OCI-LY1 (cell line): Measurements from ENCODE around the gene PTPMT1.

Source experiments
- H2AFZ ChIP-seq: fragments of 200-600 bp; sonication (generic), shearing (Covaris generic); 2 replicates; pipeline ENCODE4 v1.6.0; 2014; ENCODE audit warnings: antibody characterized with exemption, mild to moderate bottlenecking, low read length
- H3F3A ChIP-seq: fragments of 200-600 bp; sonication (generic), shearing (Covaris generic); 2 replicates; pipeline ENCODE4 v1.6.0; 2014; ENCODE audit warnings: mild to moderate bottlenecking, antibody characterized with exemption, low read length, moderate library complexity; ENCODE audit not compliant: insufficient read depth
- H3K27ac ChIP-seq: fragments of 200-600 bp; sonication (generic); 2 replicates; pipeline ENCODE4 v1.5.1; 2014; ENCODE audit warnings: low read length, mixed run types, mild to moderate bottlenecking, low read depth; ENCODE audit not compliant: poor library complexity, severe bottlenecking
- H3K27me3 ChIP-seq: fragments of 200-600 bp; sonication (generic); 2 replicates; pipeline ENCODE4 v1.6.0; 2014; ENCODE audit warnings: antibody characterized with exemption, mild to moderate bottlenecking, low read length, moderate library complexity; ENCODE audit not compliant: insufficient read depth
- H3K36me3 ChIP-seq: fragments of 200-600 bp; sonication (generic); 2 replicates; pipeline ENCODE4 v1.6.1; 2014; ENCODE audit warnings: mild to moderate bottlenecking, antibody characterized with exemption, low read length, moderate library complexity, mixed read lengths; ENCODE audit not compliant: insufficient read depth
- H3K4me1 ChIP-seq: fragments of 200-600 bp; sonication (generic); 2 replicates; pipeline ENCODE4 v1.5.1; 2014; ENCODE audit warnings: mild to moderate bottlenecking, low read length, moderate library complexity; ENCODE audit not compliant: insufficient read depth, severe bottlenecking
- H3K4me2 ChIP-seq: fragments of 200-600 bp; sonication (generic), shearing (Covaris generic); 2 replicates; pipeline ENCODE4 v1.6.1; 2014; ENCODE audit warnings: low read length
- H3K4me3 ChIP-seq: fragments of 200-600 bp; sonication (generic); 2 replicates; pipeline ENCODE4 v1.5.1; 2014; ENCODE audit warnings: low read length, low read depth, mild to moderate bottlenecking, mixed read lengths; ENCODE audit not compliant: poor library complexity, severe bottlenecking
- H3K79me2 ChIP-seq: fragments of 200-600 bp; shearing (Covaris generic); 2 replicates; pipeline ENCODE4 v1.6.1; 2016; ENCODE audit warnings: mixed run types, low read length, mixed read lengths; ENCODE audit not compliant: insufficient read depth
- H3K9ac ChIP-seq: fragments of 200-600 bp; sonication (generic), shearing (Covaris generic); 2 replicates; pipeline ENCODE4 v1.6.1; 2014; ENCODE audit warnings: mild to moderate bottlenecking, low read length, mixed read lengths
- H3K9me2 ChIP-seq: fragments of 200-600 bp; sonication (generic), shearing (Covaris generic); 2 replicates; pipeline ENCODE4 v1.6.1; 2014; ENCODE audit warnings: low read depth, mild to moderate bottlenecking, low read length, mixed read lengths
- H3K9me3 ChIP-seq: fragments of 200-600 bp; shearing (Covaris generic); 2 replicates; pipeline ENCODE4 v1.6.1; 2014; ENCODE audit warnings: low read length, mixed read lengths
- H4K20me1 ChIP-seq: fragments of 200-600 bp; sonication (generic), shearing (Covaris generic); 2 replicates; pipeline ENCODE4 v1.6.0; 2016; ENCODE audit warnings: mild to moderate bottlenecking, low read length; ENCODE audit not compliant: insufficient read depth
- CTCF ChIP-seq: fragments of 200-600 bp; sonication (generic), shearing (Covaris generic); IDR thresholded peaks from 2 replicates; pipeline ENCODE4 v1.5.1; 2017; ENCODE audit warnings: mild to moderate bottlenecking, antibody characterized with exemption, low read length, moderate library complexity, mixed read lengths
- EZH2 ChIP-seq: fragments of 200-600 bp; sonication (generic), shearing (Covaris generic); IDR thresholded peaks from 2 replicates; pipeline ENCODE4 v1.8.0; 2017; ENCODE audit warnings: borderline replicate concordance, mixed run types, mild to moderate bottlenecking, antibody characterized with exemption, low read length, moderate library complexity, mixed read lengths

Gene PTPMT1

GRCh38 chr11:47572715-47573255 lies 7.4 kb downstream of the PTPMT1 start:
- Histone ChIP-seq H3K36me3 (peaks cover 79% of the 10 kb centered on the region), H3F3A (0 out of 2 replicates have a peak, but pooled peaks cover 5% of the 10 kb centered on the region), H3K9ac (no peak overlapping the region), H3K79me2 (no peaks in the 10 kb centered on the region), H3K27me3 (no peaks in the 10 kb centered on the region), H4K20me1 (no peaks in the 10 kb centered on the region), H3K4me2 (no peak overlapping the region), H2AFZ (no peak overlapping the region), H3K27ac (no peak overlapping the region), H3K4me3 (no peak overlapping the region), H3K4me1 (peaks cover 10% of the 10 kb centered on the region), H3K9me3 (no peaks in the 10 kb centered on the region), H3K9me2 (no peaks in the 10 kb centered on the region)
- no peak for TF ChIP-seq EZH2
- no peak for TF ChIP-seq CTCF

- peaks cover 77% of the 10 kb centered on the region for H3K36me3 ChIP-seq
- no peaks in the 10 kb centered on the region for H3K79me2 ChIP-seq
Observed at GRCh38 chr11:47573321-47573720, 7.9 kb downstream of the PTPMT1 start.

GRCh38 chr11:47577460-47578041 lies 12.2 kb downstream of the PTPMT1 start:
- no peak for TF ChIP-seq CTCF
- TF ChIP-seq EZH2: no peak
- Histone ChIP-seq H3K4me1 (peaks cover 29% of the 10 kb centered on the region), H3K27ac (no peak overlapping the region), H3F3A (no peaks in the 10 kb centered on the region), H3K4me3 (peak overlapping the region; percentile 97), H4K20me1 (no peaks in the 10 kb centered on the region), H3K9ac (peak overlapping the region; percentile 99; the same call in 1 of the 2 replicates), H3K79me2 (peaks cover 16% of the 10 kb centered on the region), H3K9me3 (no peaks in the 10 kb centered on the region), H3K4me2 (peak overlapping the region; percentile 100), H2AFZ (no peak overlapping the region), H3K36me3 (peaks cover 63% of the 10 kb centered on the region), H3K27me3 (no peaks in the 10 kb centered on the region), H3K9me2 (no peaks in the 10 kb centered on the region)

More at GRCh38 chr11:47573321-47573720, 7.9 kb downstream of the PTPMT1 start:
- H3F3A ChIP-seq: 0 out of 2 replicates have a peak, but pooled peaks cover 5% of the 10 kb centered on the region
- no peaks in the 10 kb centered on the region for H3K9me3 ChIP-seq
- H3K4me1 ChIP-seq: peaks cover 16% of the 10 kb centered on the region
- no peaks in the 10 kb centered on the region for H3K9me2 ChIP-seq
- H3K9ac ChIP-seq: no peak overlapping the region
- H3K4me2 ChIP-seq: no peak overlapping the region
- no peaks in the 10 kb centered on the region for H3K27me3 ChIP-seq
- no peaks in the 10 kb centered on the region for H4K20me1 ChIP-seq
- H2AFZ ChIP-seq: no peak overlapping the region
- H3K27ac ChIP-seq: no peak overlapping the region
- no peak overlapping the region for H3K4me3 ChIP-seq
- TF ChIP-seq EZH2 (no peak), CTCF (no peak)
